HCT116 (cell line): ENCODE measurements around the gene PEX11G.

Experiments
- POLR2A ChIP-seq: IDR thresholded peaks from 2 replicates; pipeline ENCODE4 v1.7.0; 2011; ENCODE audit warnings: borderline replicate concordance; ENCODE audit not compliant: insufficient read depth, insufficient read length; ENCODE audit errors: extremely low read depth
- RAD21 ChIP-seq: IDR thresholded peaks from 2 replicates; pipeline ENCODE4 v1.6.1; 2012; ENCODE audit warnings: low read depth, mild to moderate bottlenecking
- SP1 ChIP-seq: IDR thresholded peaks from 2 replicates; pipeline ENCODE4 v1.6.1; 2012; ENCODE audit warnings: low read depth

DNA sequence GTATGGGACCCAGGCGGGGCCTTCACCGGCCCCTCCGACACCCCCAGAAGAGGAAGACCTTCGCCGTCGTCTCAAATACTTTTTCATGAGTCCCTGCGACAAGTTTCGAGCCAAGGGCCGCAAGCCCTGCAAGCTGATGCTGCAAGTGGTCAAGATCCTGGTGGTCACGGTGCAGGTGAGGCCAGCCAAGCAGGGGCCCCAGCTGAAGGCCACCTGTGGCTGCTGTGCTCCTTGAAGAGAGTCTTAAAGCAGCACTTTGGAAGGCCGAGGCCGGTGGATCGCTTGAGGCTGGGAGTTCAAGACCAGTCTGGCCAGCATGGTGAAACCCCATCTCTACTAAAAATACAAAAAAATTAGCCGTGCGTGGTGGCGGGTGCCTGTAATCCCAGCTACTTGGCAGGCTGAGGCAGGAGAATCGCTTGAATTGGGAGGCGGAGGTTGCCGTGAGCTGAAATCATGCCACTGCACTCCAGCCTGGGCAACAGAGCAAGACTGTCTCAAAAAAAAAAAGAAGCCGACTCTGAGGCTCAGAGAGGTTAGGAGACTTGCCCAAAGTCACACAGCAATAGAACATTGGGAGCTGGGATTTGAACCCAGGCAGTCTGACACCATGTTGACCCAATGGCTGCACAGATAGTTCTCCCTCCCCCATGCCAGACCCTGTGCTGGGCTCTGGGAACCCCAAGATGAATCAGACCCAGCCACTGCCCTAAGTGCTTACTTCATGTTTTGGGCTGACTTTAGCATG is 36.3 kb upstream of the PEX11G start:
- TF ChIP-seq SP1 (no peak), POLR2A (no peak), RAD21 (no peak)
